Right lobe of liver (tissue), 6 donors: ENCODE measurements around the gene TECR. TPM values are rescaled to one million over a fixed set of nuclear protein-coding genes. Genes with fewer than 3 reads are reported as not detected.
"Not testable (repeated sequence)": the region's sequence is repeated elsewhere in the genome, so short reads cannot be mapped to it uniquely, and the experiment has no call there.

Experiments used
- ATAC-seq, 4 donors: fragments of 200-7000 bp; cut with Tn5 transposase; one replicate each; pipeline ENCODE4 v1.9.1; 2020; ENCODE audit warnings: mild to moderate bottlenecking in 4 of 4, moderate library complexity in 4 of 4
- DNase-seq, 3 donors: peaks; one replicate each; pipeline ENCODE4 v3.0.0-alpha.2; 2020
- H3K27ac ChIP-seq, 3 donors: fragments of 200-600 bp; one replicate each; pipeline ENCODE4 v1.8.0; 2022
- H3K27me3 ChIP-seq, 2 donors: fragments of 200-600 bp; one replicate each; pipeline ENCODE4 v1.8.0; 2022
- H3K36me3 ChIP-seq, 4 donors: fragments of 200-600 bp; sonication (generic) in 1 of 4; one replicate each; pipeline versions ENCODE4 v1.5.1 to v1.8.0; 2017 to 2022; ENCODE audit warnings: control low read depth in 1 of 4
- H3K4me1 ChIP-seq, 4 donors: fragments of 200-600 bp; sonication (generic) in 1 of 4; one replicate each; pipeline versions ENCODE4 v1.5.1 to v1.8.0; 2017 to 2022; ENCODE audit warnings: control low read depth in 1 of 4
- H3K4me3 ChIP-seq, 3 donors: fragments of 200-600 bp; one replicate each; pipeline ENCODE4 v1.8.0; 2022
- H3K9me3 ChIP-seq, 4 donors: fragments of 200-600 bp; sonication (generic) in 1 of 4; one replicate each; pipeline versions ENCODE4 v1.5.1 to v1.8.0; 2017 to 2022; ENCODE audit warnings: control low read depth in 1 of 4
- POLR2A ChIP-seq: fragments of 450-650 bp; IDR thresholded peaks from one replicate; pipeline ENCODE4 v1.6.1; 2017; ENCODE audit warnings: antibody characterized with exemption, mild to moderate bottlenecking
- WGBS: methylation state at CpG from one replicate; pipeline ENCODE4 v1.1.6; 2018; ENCODE audit warnings: low coverage, low lambda C conversion rate; ENCODE audit not compliant: insufficient coverage; ENCODE audit errors: missing lambda C conversion rate; 5-methylcytosine and 5-hydroxymethylcytosine counted together
- intact Hi-C, 2 donors: fragments of 100-400 bp; cut with DNase I; formaldehyde crosslinking; loops; one replicate each; pipeline versions ENCODE4 v1.11.2 to v1.14.1; 2022
- total RNA-seq, 6 experiments: library from RNA; depleted of rRNA in 2 of 6; stranded (reverse); fragments of >200 nt in 2 of 6; fragmentation: NEBNext Ultra II Directional in 3 of 6; extraction: Animal tissue kit (Norgen Biotek cat#: 25700) in 3 of 6; gene quantifications; one replicate each; pipeline versions ENCODE4 v1.1.0 to v1.2.4, GENCODE V29; 2016 to 2023
- TF ChIP-seq, protein P1 (sequence below), 4 donors: fragments of 200-600 bp in 3 of 4; fragments of 450-650 bp in 1 of 4; IDR thresholded peaks; one replicate each; pipeline versions ENCODE4 v1.5.1 to v1.8.0; 2016 to 2022; ENCODE audit warnings: antibody characterized with exemption in 4 of 4, mild to moderate bottlenecking in 2 of 4
- donor health status: DM: no; HTN: yes; CAD: no.
- donor health status: DM: no; HTN: no; CAD: no.
- donor health status: DM: no; HTN: no; CAD: no.
- donor health status: DM: no; HTN: yes; CAD: no.
- donor health status: DM: no; HTN: yes; CAD: no.

TECR gene
- total RNA-seq, 6 experiments from 2014 or later, result 37.9 to 99.0 (median 77.0) TPM

DNA sequence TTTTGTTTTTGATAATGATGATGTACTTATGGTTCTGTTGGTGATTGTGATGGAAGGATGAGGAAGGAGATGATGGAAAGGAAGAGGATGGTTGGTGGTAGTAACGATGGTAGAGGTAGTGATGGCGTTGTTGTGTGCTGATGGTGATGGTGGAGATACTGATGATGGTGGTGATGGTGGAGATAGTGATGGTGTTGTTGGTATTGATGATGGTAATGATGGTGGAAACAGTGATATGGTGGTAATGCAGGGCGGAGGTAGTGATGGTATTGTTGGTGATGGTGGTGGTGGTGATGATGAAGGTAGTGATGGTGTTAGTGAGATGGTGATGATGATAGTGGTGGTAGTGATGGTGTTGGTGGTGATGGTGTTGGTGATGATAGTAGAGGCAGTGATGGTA lies 66.2 kb downstream of the TECR start:
- no peak overlapping the region for H3K4me3 ChIP-seq
- DNase-seq (no peak), ATAC-seq (no peak)
- H3K9me3 ChIP-seq, result no peaks in the 10 kb centered on the region
- WGBS, result 67% methylated on average over 3 of the region's 3 CpGs
- TF ChIP-seq, protein P1, sequence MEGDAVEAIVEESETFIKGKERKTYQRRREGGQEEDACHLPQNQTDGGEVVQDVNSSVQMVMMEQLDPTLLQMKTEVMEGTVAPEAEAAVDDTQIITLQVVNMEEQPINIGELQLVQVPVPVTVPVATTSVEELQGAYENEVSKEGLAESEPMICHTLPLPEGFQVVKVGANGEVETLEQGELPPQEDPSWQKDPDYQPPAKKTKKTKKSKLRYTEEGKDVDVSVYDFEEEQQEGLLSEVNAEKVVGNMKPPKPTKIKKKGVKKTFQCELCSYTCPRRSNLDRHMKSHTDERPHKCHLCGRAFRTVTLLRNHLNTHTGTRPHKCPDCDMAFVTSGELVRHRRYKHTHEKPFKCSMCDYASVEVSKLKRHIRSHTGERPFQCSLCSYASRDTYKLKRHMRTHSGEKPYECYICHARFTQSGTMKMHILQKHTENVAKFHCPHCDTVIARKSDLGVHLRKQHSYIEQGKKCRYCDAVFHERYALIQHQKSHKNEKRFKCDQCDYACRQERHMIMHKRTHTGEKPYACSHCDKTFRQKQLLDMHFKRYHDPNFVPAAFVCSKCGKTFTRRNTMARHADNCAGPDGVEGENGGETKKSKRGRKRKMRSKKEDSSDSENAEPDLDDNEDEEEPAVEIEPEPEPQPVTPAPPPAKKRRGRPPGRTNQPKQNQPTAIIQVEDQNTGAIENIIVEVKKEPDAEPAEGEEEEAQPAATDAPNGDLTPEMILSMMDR (IDR thresholded peaks at IDR 0.05), result no peak
- no peak for TF ChIP-seq POLR2A
- intact Hi-C loops, result no loop called here
- no peaks in the 10 kb centered on the region for H3K27me3 ChIP-seq
- no peaks in the 10 kb centered on the region for H3K36me3 ChIP-seq
- no peak overlapping the region for H3K27ac ChIP-seq
- no peaks in the 10 kb centered on the region for H3K4me1 ChIP-seq

DNA sequence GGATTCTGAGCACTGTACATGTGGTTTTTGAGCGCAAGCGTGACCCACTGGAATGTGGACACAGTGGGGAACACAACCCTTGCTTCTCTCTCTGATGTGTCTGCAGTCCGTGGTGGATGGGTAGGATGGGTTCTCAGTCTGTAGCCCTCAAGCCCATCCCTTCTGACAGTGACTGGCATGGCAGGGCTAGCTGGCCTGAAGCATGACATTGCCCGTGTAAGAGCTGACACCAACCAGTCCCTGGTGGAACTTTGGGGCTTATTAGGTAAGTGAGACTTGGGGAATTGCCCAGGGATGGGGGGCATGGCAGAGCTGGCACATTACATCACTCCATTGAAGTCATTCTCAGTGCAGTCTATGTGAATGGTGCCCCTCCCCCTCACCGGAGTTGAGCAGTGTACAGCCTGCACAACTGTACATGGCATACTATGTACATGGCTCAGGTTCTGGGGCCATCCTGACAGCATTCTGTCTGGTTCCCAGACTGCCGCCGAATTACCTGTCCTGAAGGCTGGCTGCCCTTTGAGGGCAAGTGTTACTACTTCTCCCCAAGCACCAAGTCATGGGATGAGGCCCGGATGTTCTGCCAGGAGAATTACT lies 70.3 kb downstream of the TECR start:
- 66% methylated on average over 4 of the region's 8 CpGs for WGBS
- H3K4me1 ChIP-seq, result no peaks in the 10 kb centered on the region
- no peaks in the 10 kb centered on the region for H3K27me3 ChIP-seq
- intact Hi-C loops, result no loop called here
- H3K9me3 ChIP-seq, result no peaks in the 10 kb centered on the region
- no peak for ATAC-seq
- H3K4me3 ChIP-seq, result no peak overlapping the region
- H3K27ac ChIP-seq, result no peak overlapping the region
- no peaks in the 10 kb centered on the region for H3K36me3 ChIP-seq
- TF ChIP-seq, protein P1 (IDR thresholded peaks at IDR 0.05), result no peak
- TF ChIP-seq POLR2A, result no peak
- DNase-seq, result no peak

DNA sequence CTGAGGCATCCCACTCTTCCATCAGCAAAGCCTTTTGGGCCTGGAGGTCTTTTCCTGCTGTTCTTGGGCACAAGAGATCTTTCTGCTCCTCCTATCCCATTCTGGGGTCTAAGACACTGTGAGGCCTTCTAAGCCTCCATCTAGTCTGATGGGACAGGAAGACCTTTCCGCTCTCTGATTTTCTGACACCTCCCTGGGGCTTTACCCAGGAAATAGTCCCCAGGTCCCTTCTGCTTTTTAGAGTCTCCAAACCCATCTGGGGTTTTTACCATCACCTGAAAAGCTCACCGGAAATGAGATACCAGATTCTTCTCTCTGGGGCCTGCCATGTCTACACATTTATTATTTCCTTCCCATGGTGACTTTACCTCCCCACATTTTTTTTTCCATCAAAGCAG lies 74.6 kb downstream of the TECR start:
- Histone ChIP-seq H3K36me3 (no peaks in the 10 kb centered on the region), H3K9me3 (no peaks in the 10 kb centered on the region), H3K27ac (no peak overlapping the region), H3K27me3 (no peaks in the 10 kb centered on the region), H3K4me3 (no peak overlapping the region), H3K4me1 (no peaks in the 10 kb centered on the region)
- no peak for DNase-seq
- WGBS, result 57% methylated on average over 2 of the region's 2 CpGs
- no peak for TF ChIP-seq POLR2A
- TF ChIP-seq, protein P1 (IDR thresholded peaks at IDR 0.05), result no peak
- no peak for ATAC-seq
- intact Hi-C loops, result no loop called here

DNA sequence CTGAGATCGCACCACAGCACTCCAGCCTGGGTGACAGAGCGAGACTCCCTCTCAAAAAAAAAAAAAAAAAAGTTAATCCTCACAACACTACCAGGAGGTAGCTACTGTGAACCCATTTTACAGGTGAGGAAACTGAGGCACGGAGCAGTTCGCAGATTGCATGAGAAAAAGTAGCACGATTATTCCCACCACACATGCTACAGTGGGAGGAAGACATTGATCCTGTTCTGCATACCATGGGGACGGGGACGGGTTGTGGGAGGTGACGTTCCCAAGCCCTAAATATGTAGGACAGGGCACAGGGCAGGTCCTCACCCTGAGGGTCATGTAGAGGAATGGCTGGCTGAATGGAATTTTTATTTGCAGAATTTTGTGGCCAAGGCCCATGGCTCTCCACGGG lies 77.2 kb downstream of the TECR start:
- Histone ChIP-seq H3K27ac (no peak overlapping the region), H3K4me3 (no peak overlapping the region), H3K36me3 (no peaks in the 10 kb centered on the region), H3K9me3 (no peaks in the 10 kb centered on the region), H3K27me3 (no peaks in the 10 kb centered on the region), H3K4me1 (no peaks in the 10 kb centered on the region)
- DNase-seq (no peak), ATAC-seq (no peak)
- 65% methylated on average over 7 of the region's 9 CpGs for WGBS
- TF ChIP-seq, protein P1 (IDR thresholded peaks at IDR 0.05), result no peak
- intact Hi-C loops, result no loop called here

DNA sequence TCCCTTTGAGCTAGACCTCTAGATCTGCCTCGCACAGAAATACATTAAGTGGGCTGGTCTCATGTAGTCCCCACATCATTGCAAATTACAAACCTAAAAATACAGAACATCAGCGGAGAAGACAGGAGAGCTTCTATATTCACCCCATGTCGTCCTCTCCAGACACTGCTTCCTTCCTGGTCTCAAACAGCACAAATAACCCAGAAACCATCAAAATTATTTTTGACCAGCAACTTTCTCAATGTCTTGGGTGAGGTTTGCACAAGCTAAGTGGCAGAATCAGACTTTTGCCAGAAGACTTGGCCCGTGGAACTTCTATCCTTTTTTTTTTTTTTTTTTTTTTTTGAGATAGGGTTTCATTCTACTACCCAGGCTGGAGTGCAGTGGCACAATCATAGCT lies 81.7 kb downstream of the TECR start:
- ATAC-seq (no peak), DNase-seq (no peak)
- WGBS, result 59% methylated on average over 4 of the region's 4 CpGs
- no peaks in the 10 kb centered on the region for H3K4me1 ChIP-seq
- no peaks in the 10 kb centered on the region for H3K36me3 ChIP-seq
- H3K27ac ChIP-seq, result no peak overlapping the region
- intact Hi-C loops, result no loop called here
- no peak overlapping the region for H3K4me3 ChIP-seq
- TF ChIP-seq, protein P1 (IDR thresholded peaks at IDR 0.05), result no peak
- no peak for TF ChIP-seq POLR2A
- no peaks in the 10 kb centered on the region for H3K27me3 ChIP-seq
- no peaks in the 10 kb centered on the region for H3K9me3 ChIP-seq

DNA sequence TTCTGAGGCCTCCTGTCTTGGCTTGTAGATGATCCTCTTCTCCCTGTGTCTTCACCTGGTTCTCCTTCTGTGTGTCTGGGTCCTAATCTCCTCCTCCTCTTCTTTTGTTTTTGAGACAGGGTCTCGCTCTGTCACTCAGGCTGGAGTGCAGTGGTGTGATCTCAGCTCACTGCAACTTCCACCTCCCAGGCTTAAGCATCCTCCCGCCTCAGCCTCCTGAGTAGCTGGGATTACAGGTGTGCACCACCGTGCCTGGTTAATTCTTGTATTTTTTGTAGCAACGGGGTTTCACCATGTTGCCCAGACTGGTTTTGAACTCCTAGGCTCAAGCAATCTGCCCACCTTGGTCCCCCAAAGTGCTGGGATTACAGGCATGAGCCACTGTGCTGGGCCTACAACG lies 82.8 kb downstream of the TECR start:
- H3K4me1 ChIP-seq, DNase-seq, H3K4me3 ChIP-seq, H3K27ac ChIP-seq, ATAC-seq, H3K27me3 ChIP-seq, H3K9me3 ChIP-seq, intact Hi-C loops, H3K36me3 ChIP-seq: not testable (repeated sequence)
- WGBS, result 62% methylated on average over 5 of the region's 5 CpGs
